Liver (tissue), 4 donors: ENCODE results near the gene DHRS12. TPM values are rescaled to one million over a fixed set of nuclear protein-coding genes. Genes with fewer than 3 reads are reported as not detected.

Experiments used
- polyA plus RNA-seq, 2 donors: library from polyadenylated mRNA; stranded (reverse) in 1 of 2; unstranded in 1 of 2; fragments of 200-250 nt in 1 of 2; fragments of >200 nt in 1 of 2; fragmentation: Nextera tagmentation in 1 of 2; extraction: Ambion mirVana in 1 of 2; gene quantifications; one replicate each; pipeline versions ENCODE4 v1.2.1 to v1.2.3, GENCODE V29; 2013 to 2015
- total RNA-seq, 2 donors: library from RNA; depleted of rRNA; stranded (reverse); fragments of >200 nt; gene quantifications; one replicate each; pipeline ENCODE4 v1.2.3, GENCODE V29; 2014
- donor health status: healthy.
- donor health status: healthy.
- donor health status: healthy.

Gene DHRS12
- total and polyA plus RNA-seq, 4 donors = 6.5 to 15.5 (median 9.3) TPM

Other genes starting within 250 kb of the DHRS12 start
- 10 to 100 TPM in 1 of 2 donors, 1 to 10 TPM in 1; 5.1 to 10.5 TPM for gene WDFY2, start 219.7 kb downstream of the DHRS12 start, total RNA-seq
- gene WDFY2, start 219.7 kb downstream of the DHRS12 start, polyA plus RNA-seq = 1 to 10 TPM; 3.4 to 6.4 TPM
- gene TMEM272, start 41.0 kb upstream of the DHRS12 start, total RNA-seq = under 1 TPM; 0.14 to 0.42 TPM
- gene TMEM272, start 41.0 kb upstream of the DHRS12 start, polyA plus RNA-seq = under 1 TPM; 0.02 to 0.07 TPM
- not detected for gene CCDC70, start 57.8 kb upstream of the DHRS12 start, total RNA-seq
- gene CCDC70, start 57.8 kb upstream of the DHRS12 start, polyA plus RNA-seq = under 1 TPM in 1 of 2 donors, not detected in 1; 0.36 TPM
- gene ATP7B, start 207.3 kb upstream of the DHRS12 start, total RNA-seq = 10 to 100 TPM; 34.1 to 37.7 TPM
- 10 to 100 TPM in 1 of 2 donors, 1 to 10 TPM in 1; 8.0 to 10.1 TPM for gene ATP7B, start 207.3 kb upstream of the DHRS12 start, polyA plus RNA-seq
- 10 to 100 TPM; 14.3 to 34.5 TPM for gene ALG11, start 208.2 kb upstream of the DHRS12 start, total RNA-seq
- gene ALG11, start 208.2 kb upstream of the DHRS12 start, polyA plus RNA-seq = 1 to 10 TPM; 5.4 to 9.5 TPM
- 10 to 100 TPM; 13.1 to 18.7 TPM for gene UTP14C, start 220.5 kb upstream of the DHRS12 start, total RNA-seq
- 1 to 10 TPM; 5.8 to 6.1 TPM for gene UTP14C, start 220.5 kb upstream of the DHRS12 start, polyA plus RNA-seq